AG09309 (cell line): ENCODE measurements around the gene TRIM39.

Experiments used
- DNase-seq: peaks from one replicate; pipeline ENCODE4 v3.0.0-alpha.2; 2010; ENCODE audit warnings: low read depth
- H3K4me3 ChIP-seq: 2 replicates; pipeline ENCODE4 v1.5.1; 2011; ENCODE audit warnings: mild to moderate bottlenecking, low read depth, low read length, moderate library complexity; ENCODE audit not compliant: control insufficient read depth
- CTCF ChIP-seq: IDR thresholded peaks from 2 replicates; pipeline ENCODE4 v1.5.1; 2011; ENCODE audit warnings: mild to moderate bottlenecking, low read depth, low read length, inconsistent platforms; ENCODE audit not compliant: insufficient read depth, control insufficient read depth; ENCODE audit errors: missing control alignments

Gene TRIM39

GRCh38 chr6:30319146-30319835 is 7.4 kb upstream of the TRIM39 start:
- no peak for DNase-seq
- H3K4me3 ChIP-seq, result no peak overlapping the region
- no peak for TF ChIP-seq CTCF

- DNase-seq, result no peak
- no peak for TF ChIP-seq CTCF
- H3K4me3 ChIP-seq, result no peak overlapping the region
These were observed 4.9 kb upstream of the TRIM39 start for GRCh38 chr6:30321692-30322388.

- H3K4me3 ChIP-seq, result peak overlapping the region; percentile 6
- no peak for TF ChIP-seq CTCF
- DNase-seq, result no peak
These were observed 3.9 kb upstream of the TRIM39 start for GRCh38 chr6:30322527-30323501.

GRCh38 chr6:30323806-30324205 is 2.9 kb upstream of the TRIM39 start:
- no peak for DNase-seq
- H3K4me3 ChIP-seq, result no peak overlapping the region
- no peak for TF ChIP-seq CTCF

GRCh38 chr6:30325150-30325872 is 1.4 kb upstream of the TRIM39 start:
- DNase-seq, result no peak
- peak overlapping the region; percentile 94 for H3K4me3 ChIP-seq
- no peak for TF ChIP-seq CTCF
